ENCODE results near the gene ACP7.
"Not testable (repeated sequence)": the region's sequence is repeated elsewhere in the genome, so short reads cannot be mapped to it uniquely, and the experiment has no call there.

ACP7 gene

GRCh38 chr19:39086386-39086785 is 2.2 kb downstream of the ACP7 start:
- no peak overlapping the region for H3K27ac ChIP-seq
- no peak for TF ChIP-seq CTCF (conservative IDR thresholded peaks at IDR 0.05)

- no peak overlapping the region for H3K27ac ChIP-seq
- TF ChIP-seq CTCF (conservative IDR thresholded peaks at IDR 0.05): no peak
Measured at GRCh38 chr19:39087907-39088686, 3.9 kb downstream of the ACP7 start.

- H3K27ac ChIP-seq: not testable (repeated sequence)
Measured at GRCh38 chr19:39090016-39090415, 5.8 kb downstream of the ACP7 start.

GRCh38 chr19:39090881-39091280 is 6.7 kb downstream of the ACP7 start:
- H3K27ac ChIP-seq: no peak overlapping the region
- no peak for TF ChIP-seq CTCF (conservative IDR thresholded peaks at IDR 0.05)

GRCh38 chr19:39095799-39096540 is 11.8 kb downstream of the ACP7 start:
- H3K27ac ChIP-seq: not testable (repeated sequence)

GRCh38 chr19:39097299-39097698 is 13.1 kb downstream of the ACP7 start:
- no peak for TF ChIP-seq CTCF (conservative IDR thresholded peaks at IDR 0.05)
- H3K27ac ChIP-seq: no peak overlapping the region

- H3K27ac ChIP-seq: no peak overlapping the region
- TF ChIP-seq CTCF (conservative IDR thresholded peaks at IDR 0.05): no peak
Measured at GRCh38 chr19:39097721-39098120, 13.6 kb downstream of the ACP7 start.

GRCh38 chr19:39098365-39099269 is 14.4 kb downstream of the ACP7 start:
- H3K27ac ChIP-seq: no peak overlapping the region
- TF ChIP-seq CTCF (conservative IDR thresholded peaks at IDR 0.05): no peak
